GM19324 (cell line): ENCODE measurements around the gene UBASH3A.

Experiments
- ATAC-seq: cut with Tn5 transposase; IDR thresholded peaks from one replicate; pipeline ENCODE4 v1.9.1; 2021; ENCODE audit warnings: mild to moderate bottlenecking, moderate library complexity; ENCODE audit not compliant: unreplicated experiment, low FRiP score

Gene UBASH3A, protein sequence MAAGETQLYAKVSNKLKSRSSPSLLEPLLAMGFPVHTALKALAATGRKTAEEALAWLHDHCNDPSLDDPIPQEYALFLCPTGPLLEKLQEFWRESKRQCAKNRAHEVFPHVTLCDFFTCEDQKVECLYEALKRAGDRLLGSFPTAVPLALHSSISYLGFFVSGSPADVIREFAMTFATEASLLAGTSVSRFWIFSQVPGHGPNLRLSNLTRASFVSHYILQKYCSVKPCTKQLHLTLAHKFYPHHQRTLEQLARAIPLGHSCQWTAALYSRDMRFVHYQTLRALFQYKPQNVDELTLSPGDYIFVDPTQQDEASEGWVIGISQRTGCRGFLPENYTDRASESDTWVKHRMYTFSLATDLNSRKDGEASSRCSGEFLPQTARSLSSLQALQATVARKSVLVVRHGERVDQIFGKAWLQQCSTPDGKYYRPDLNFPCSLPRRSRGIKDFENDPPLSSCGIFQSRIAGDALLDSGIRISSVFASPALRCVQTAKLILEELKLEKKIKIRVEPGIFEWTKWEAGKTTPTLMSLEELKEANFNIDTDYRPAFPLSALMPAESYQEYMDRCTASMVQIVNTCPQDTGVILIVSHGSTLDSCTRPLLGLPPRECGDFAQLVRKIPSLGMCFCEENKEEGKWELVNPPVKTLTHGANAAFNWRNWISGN

GRCh38 chr21:42403611-42404231, at the start of gene UBASH3A:
TSS of gene UBASH3A (plus strand) at chr21:42403902. CDS start at chr21:42403946, 44 bp downstream.
- ATAC-seq: no peak

- no peak for ATAC-seq
Measured at GRCh38 chr21:42356046-42356445, 47.7 kb upstream of the UBASH3A start.

DNA sequence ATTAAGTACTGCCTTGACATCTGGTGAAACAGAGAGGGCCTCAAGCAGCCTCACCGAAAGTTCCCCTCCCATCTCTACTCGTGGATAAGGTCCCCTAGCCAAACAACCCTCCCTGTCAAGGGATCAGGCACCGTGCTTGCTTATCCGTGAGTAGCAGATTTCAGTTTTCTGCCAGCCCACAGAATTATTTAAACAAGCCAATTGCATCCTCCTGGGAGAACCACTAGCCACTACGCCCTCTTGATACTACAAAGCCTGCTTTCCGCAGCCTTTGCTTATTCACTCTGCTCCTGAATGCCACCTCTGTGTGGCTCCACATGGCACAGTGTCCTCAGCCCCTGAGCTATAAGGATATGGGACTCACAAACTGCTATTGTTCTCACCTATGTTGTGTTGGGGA, 47.1 kb upstream of the UBASH3A start:
- no peak for ATAC-seq

DNA sequence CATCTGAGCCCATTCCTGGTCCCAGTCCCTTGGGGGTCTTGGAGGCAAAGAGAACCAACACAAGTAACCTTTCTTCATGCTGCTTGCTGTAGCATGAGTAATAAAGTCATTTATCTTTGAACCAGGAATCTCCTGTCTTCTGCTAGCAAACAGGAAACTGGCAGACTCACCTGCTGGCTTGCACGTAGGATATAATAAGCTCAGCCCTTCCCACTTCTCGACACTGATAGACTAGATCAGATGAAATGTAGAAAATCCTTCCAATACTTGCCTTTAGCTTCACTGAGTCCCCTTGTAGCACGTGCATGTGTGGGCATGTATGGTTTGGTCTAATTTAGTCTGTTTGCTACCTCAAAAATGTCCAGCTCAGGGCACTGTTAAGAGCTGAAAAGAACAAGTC, 46.4 kb upstream of the UBASH3A start:
- no peak for ATAC-seq

- ATAC-seq: no peak
Measured at GRCh38 chr21:42358261-42358660, 45.4 kb upstream of the UBASH3A start.

DNA sequence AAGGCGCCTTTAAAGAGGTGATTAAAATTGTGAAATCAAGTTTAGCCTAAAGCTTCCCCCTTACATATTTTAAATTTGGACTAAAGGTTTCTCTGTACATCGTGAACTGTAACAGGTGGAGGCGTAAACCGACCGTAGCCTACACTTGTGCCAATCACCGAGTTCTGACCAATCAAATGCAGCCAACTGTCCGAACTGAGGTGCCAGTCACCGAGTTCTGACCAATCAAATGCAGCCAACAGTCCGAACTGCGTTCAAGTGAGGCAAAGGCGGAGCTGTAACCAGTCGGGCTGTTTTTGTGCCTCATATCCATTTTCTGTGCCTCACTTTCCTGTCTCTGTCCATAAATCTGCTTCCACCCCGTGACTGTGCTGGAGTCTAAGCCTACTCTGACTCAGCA, 44.8 kb upstream of the UBASH3A start:
- no peak for ATAC-seq

GRCh38 chr21:42360317-42360716, 43.4 kb upstream of the UBASH3A start:
- no peak for ATAC-seq

GRCh38 chr21:42361286-42361685, 42.4 kb upstream of the UBASH3A start:
- no peak for ATAC-seq

GRCh38 chr21:42362198-42362597, 41.5 kb upstream of the UBASH3A start:
- no peak for ATAC-seq

DNA sequence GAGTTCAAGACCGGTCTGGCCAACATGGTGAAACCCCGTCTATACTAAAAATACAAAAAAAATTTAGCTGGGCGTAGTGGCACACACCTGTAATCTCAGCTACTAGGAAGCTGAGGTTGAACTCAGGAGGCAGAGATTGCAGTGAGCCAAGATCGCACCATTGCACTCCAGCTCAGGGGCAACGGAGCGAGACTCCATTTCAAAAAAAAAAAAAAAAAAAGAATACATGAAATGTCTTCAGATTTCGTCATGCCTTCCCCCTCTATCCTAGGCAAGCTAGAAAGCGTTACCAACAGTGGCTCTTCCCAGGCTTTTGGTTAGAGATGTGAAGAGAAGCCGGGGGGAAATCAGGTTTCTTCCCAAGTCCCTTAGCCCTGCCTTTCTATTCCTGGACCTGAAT, 41.0 kb upstream of the UBASH3A start:
- no peak for ATAC-seq

DNA sequence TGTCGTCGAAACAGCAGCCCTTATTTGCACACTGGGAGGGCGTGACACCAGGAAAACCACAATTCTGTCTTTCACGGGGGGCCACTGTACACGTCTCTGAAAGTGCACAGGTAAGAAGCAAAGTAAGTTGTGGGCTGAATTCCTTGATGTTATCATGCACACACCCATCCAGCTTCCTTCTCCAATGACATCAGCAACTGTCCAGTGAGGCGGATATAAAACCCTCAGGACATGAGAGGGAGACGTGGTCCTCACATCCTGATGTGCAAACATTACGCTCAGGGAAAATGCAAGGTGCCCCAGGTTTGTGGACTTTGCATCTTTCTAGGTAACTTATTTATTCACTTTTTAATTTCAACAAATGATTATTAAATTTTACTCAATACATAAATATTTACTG, 40.4 kb upstream of the UBASH3A start:
- ATAC-seq: no peak

GRCh38 chr21:42364304-42364865, 39.3 kb upstream of the UBASH3A start:
- ATAC-seq: no peak

DNA sequence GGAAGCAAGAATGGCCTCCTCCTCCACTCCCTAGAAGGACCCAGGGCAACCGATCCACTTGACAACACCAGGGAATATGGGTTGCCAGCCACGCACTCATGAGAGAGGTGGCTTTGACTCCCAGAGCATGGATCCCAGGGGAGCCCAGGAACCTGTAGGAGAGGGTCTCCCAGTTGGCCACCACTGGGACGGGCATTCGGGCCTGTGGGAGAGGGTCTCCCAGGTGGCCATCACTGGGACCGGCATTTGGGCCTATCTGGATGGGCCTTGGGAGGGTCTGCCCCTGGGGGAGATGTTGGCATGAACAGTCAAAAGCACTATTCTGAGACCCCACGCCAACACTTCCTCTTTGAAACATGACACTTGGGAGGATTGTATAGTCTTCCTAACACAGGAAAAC, 37.9 kb upstream of the UBASH3A start:
- ATAC-seq: no peak

- ATAC-seq: no peak
Measured at GRCh38 chr21:42366292-42367010, 37.3 kb upstream of the UBASH3A start, which contains the start of gene TFF1. TSS of gene TFF1 (minus strand) at chr21:42366535. CDS start at chr21:42366495, 40 bp downstream.

GRCh38 chr21:42367367-42368165, 36.1 kb upstream of the UBASH3A start:
- no peak for ATAC-seq

DNA sequence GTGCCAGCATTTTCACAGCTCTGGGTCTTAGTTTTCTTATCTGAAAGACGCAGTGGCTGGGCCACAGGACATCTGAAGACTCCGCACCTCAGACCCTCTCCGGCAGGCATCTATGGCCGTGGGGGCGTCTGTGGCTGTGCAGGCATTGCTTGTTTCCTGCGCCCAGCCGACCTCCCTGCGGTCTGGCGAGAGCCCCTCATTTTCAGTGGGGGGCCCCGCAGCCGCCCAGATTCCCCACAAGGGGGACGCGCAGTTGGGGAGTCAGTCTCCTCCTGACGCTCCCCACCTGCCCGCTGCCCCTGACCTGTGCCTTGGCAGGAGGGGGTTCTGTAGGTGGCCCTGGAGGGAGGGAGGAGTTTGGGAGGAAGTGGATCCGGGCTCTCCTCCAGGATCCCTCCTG, 33.9 kb upstream of the UBASH3A start:
- no peak for ATAC-seq

DNA sequence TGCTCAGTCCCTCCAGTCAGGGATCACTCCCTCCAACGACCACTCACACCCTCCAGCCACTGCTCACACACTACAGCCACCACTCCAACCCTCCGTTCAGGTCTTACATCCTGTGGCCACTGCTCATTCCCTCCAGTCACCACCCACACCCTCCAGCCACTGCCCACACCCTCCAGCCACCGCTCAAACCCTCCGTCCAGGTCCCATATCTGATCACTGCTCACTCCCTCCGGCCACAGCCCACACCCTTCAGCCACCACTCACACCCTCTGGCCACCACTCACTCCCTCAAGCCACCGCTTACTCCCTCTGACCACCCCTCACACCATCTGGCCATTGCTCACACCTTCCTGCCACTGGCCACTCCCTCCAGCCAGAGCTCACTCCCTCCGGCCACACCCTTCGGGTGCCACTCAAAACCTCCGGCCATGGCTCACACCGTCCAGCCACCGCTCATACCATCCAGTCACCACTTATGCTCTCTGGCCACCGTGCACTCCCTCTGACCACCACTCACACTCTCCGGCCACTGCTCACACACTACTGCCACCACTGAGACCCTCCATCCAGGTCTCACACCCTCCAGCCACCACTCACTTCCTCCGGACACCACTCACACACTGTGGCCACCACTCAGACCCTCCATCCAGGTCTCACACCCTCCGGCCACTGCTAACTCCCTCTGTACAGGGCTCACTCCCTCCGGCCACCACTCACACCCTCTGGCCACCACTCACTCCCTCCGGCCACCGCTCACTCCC, 32.6 kb upstream of the UBASH3A start:
- no peak for ATAC-seq

DNA sequence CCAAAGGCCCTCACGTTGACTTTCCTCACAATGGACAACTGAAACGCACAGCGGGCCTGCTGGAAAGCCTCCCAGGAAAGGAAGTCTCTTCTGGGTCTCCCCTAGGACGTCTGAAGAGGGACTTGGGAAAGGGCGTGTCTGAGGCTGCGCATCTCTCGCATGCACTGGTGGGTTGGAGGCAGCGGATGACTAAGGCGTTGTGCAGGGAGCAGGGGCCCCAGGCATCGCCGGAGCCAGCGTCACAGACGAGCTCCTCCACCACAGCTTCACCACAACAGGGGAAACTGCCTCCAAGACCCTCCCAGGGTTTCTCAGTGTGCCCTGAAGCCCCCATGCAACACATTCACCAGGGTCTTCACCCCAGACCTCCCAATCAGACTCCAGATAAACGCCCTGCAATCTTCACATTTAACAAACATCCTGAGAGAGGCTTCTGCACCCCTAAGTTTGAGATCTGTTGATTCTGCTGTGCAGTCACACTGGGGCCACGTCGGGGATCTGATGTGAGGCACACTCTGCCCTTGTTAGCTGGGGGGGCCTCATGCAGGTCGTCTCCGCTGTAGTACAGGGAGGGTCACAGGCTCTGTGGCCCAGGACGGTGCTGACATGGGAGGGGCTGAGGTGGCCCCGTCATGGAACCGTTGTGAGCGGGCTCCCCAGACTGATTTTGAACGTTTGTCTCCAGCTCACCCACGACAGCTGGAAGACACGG, 30.4 kb upstream of the UBASH3A start:
- no peak for ATAC-seq
